Limb (tissue), 2 donors: ENCODE data around the gene PCDHGA8.
"Not testable (repeated sequence)": the region's sequence is repeated elsewhere in the genome, so short reads cannot be mapped to it uniquely, and the experiment has no call there.

ENCODE experiments used
- DNase-seq, 2 donors: peaks; one replicate each; pipeline ENCODE4 v3.0.0-alpha.2; 2016; ENCODE audit errors: extremely low spot score in 2 of 2

PCDHGA8 gene

GRCh38 chr5:141371572-141372475, 20.6 kb upstream of the PCDHGA8 start:
- DNase-seq = no peak

GRCh38 chr5:141373673-141374317, 18.6 kb upstream of the PCDHGA8 start, which contains the start of gene PCDHGA6:
PCDHGA6 (plus strand) TSS chr5:141373891; CDS start chr5:141374084, 193 bp downstream.
- no peak for DNase-seq

GRCh38 chr5:141374627-141375026, 17.8 kb upstream of the PCDHGA8 start:
- no peak for DNase-seq

- DNase-seq = not testable (repeated sequence)
Measured at GRCh38 chr5:141375444-141376155, 16.8 kb upstream of the PCDHGA8 start.

GRCh38 chr5:141382469-141383294, 9.8 kb upstream of the PCDHGA8 start, which contains the start of gene PCDHGA7:
PCDHGA7 (plus strand) TSS chr5:141382742; CDS start chr5:141382900, 158 bp downstream.
- no peak for DNase-seq

- no peak for DNase-seq
Measured at GRCh38 chr5:141383345-141383744, 9.1 kb upstream of the PCDHGA8 start.

- DNase-seq = no peak
Measured at GRCh38 chr5:141384471-141385267, 7.8 kb upstream of the PCDHGA8 start.

GRCh38 chr5:141387557-141388311, 4.7 kb upstream of the PCDHGA8 start, which contains the start of gene PCDHGB4:
PCDHGB4 (plus strand) TSS chr5:141387698; CDS start chr5:141387885, 187 bp downstream.
- DNase-seq = not testable (repeated sequence)

- no peak for DNase-seq
Measured at GRCh38 chr5:141388661-141389060, 3.8 kb upstream of the PCDHGA8 start.

- no peak for DNase-seq
Measured at GRCh38 chr5:141389153-141390042, 3.0 kb upstream of the PCDHGA8 start.

- no peak for DNase-seq
Measured at GRCh38 chr5:141393267-141393666, 834 bp downstream of the PCDHGA8 start.

- DNase-seq = not testable (repeated sequence)
Measured at GRCh38 chr5:141394401-141395187, 2.2 kb downstream of the PCDHGA8 start.

- DNase-seq = not testable (repeated sequence)
Measured at GRCh38 chr5:141397756-141398551, 5.5 kb downstream of the PCDHGA8 start, which contains the start of gene PCDHGB5. PCDHGB5 (plus strand) TSS chr5:141397947; CDS start chr5:141398128, 181 bp downstream.

- DNase-seq = no peak
Measured at GRCh38 chr5:141398608-141399007, 6.2 kb downstream of the PCDHGA8 start.

GRCh38 chr5:141399555-141400258, 7.3 kb downstream of the PCDHGA8 start:
- DNase-seq = no peak
